Measurements from ENCODE around the gene PALLD.
"Not testable (repeated sequence)": the region's sequence is repeated elsewhere in the genome, so short reads cannot be mapped to it uniquely, and the experiment has no call there.

Gene PALLD

DNA sequence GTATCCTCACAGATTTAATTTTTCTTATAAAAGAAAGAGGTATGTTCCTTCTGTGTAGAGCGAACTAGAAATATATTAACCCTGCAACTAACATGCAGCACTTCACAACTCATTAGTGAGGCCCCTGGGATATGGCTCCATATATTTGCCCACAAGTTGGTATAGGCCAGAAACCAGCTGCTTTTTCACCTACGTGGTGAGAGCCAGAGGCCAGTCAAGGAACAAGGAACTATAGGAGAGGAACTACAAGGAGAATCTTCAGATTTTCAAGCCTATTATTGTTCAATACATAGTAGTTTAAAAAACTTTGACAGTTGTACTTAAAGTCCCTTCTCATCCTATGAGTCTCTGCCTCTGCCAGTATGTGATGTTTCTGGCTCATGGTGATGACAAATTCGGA, 307.3 kb downstream of the PALLD start:
- TF ChIP-seq, protein P1, sequence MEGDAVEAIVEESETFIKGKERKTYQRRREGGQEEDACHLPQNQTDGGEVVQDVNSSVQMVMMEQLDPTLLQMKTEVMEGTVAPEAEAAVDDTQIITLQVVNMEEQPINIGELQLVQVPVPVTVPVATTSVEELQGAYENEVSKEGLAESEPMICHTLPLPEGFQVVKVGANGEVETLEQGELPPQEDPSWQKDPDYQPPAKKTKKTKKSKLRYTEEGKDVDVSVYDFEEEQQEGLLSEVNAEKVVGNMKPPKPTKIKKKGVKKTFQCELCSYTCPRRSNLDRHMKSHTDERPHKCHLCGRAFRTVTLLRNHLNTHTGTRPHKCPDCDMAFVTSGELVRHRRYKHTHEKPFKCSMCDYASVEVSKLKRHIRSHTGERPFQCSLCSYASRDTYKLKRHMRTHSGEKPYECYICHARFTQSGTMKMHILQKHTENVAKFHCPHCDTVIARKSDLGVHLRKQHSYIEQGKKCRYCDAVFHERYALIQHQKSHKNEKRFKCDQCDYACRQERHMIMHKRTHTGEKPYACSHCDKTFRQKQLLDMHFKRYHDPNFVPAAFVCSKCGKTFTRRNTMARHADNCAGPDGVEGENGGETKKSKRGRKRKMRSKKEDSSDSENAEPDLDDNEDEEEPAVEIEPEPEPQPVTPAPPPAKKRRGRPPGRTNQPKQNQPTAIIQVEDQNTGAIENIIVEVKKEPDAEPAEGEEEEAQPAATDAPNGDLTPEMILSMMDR (IDR thresholded peaks at IDR 0.05; ENCODE audit: unreplicated experiment in 3 of 3) = no peak
- peaks cover 29% of the 10 kb centered on the region for H3K36me3 Mint-ChIP-seq (ENCODE audit: low read depth)

DNA sequence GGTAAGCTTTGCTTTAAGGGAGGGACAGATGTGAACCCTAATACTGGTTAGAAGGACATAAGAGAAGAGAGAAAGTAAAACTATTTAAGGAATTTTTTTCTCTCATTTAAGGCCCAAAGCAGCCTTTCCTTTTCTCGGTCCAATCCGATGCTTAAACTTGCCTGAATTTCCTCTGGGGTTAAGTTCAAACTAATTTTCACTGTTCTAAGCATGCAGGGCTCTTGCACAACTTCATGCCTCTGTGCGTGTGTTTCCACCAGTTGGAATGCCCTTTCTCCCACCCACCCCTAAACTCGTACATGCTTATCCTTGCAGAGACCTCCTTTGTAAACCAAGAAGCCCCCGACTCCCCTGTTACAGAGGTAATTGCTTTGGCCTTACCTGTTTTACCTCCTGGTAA, 308.5 kb downstream of the PALLD start:
- peaks cover 30% of the 10 kb centered on the region for H3K4me1 Mint-ChIP-seq
- no peak overlapping the region for H3K4me3 Mint-ChIP-seq

More for the DNA sequence above, 307.3 kb downstream of the PALLD start:
- Mint-ChIP-seq H3K4me3 (no peak overlapping the region), H3K4me1 (peaks cover 25% of the 10 kb centered on the region), H3K27me3 (ENCODE audit: low read depth) (no peaks in the 10 kb centered on the region), H3K9me3 (no peaks in the 10 kb centered on the region), H3K27ac (peak overlapping the region; percentile 67 to 91 (median 77))

DNA sequence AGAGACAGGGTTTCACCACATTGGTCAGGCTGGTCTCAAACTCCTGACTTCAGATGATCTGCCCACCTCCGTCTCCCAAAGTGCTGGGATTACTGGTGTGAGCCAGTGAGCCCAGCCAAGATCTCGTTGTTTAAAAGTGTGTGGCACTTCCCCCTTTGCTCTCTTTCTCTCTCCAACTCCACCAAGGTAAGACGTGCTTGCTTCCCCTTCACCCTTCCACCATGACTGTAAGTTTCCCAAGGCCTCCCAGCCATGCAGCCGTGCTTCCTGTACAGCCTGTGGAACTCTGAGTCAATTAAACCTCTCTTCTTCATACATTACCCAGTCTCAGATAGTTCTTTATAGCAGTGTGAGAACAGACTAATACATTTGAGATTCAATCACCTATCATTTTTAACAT, 309.4 kb downstream of the PALLD start:
- Mint-ChIP-seq H3K36me3 (ENCODE audit: low read depth) (peaks cover 37% of the 10 kb centered on the region), H3K4me1 (peaks cover 31% of the 10 kb centered on the region), H3K27ac (peak overlapping the region; percentile 1 to 62 (median 12))
- H3K9me3 Mint-ChIP-seq; H3K27me3 Mint-ChIP-seq (ENCODE audit: low read depth); H3K4me3 Mint-ChIP-seq: not testable (repeated sequence)

More for the DNA sequence above, 308.5 kb downstream of the PALLD start:
- Mint-ChIP-seq H3K36me3 (ENCODE audit: low read depth) (peaks cover 37% of the 10 kb centered on the region), H3K27me3 (ENCODE audit: low read depth) (no peaks in the 10 kb centered on the region), H3K9me3 (no peaks in the 10 kb centered on the region), H3K27ac (peak overlapping the region in 1 of 3 experiments; percentile 52)
- TF ChIP-seq, protein P1 (IDR thresholded peaks at IDR 0.05; ENCODE audit: unreplicated experiment in 3 of 3) = no peak

DNA sequence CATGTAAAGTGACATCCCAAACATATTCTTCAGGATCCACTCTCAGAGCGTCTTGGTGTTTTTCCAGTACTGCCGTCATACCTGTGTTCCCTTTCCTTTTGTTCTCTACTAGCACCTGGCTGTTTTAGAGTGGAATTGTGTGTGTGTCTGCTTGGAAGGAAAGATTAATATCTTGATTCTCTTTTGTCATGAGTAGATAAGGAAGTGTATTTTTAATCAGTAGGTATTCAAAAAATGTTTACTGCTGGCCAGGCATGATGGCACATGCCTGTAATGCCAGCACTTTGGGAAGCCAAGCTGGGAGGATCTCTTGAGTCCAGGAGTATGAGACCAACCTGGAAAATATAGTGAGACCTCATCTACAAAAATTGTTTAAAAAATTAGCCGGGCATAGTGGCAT, 314.4 kb downstream of the PALLD start:
- H3K27ac Mint-ChIP-seq = peak overlapping the region; percentile 0 to 85 (median 37)
- H3K4me1 Mint-ChIP-seq = peaks cover 57% of the 10 kb centered on the region
- H3K36me3 Mint-ChIP-seq (ENCODE audit: low read depth) = peaks cover 25% of the 10 kb centered on the region
- H3K9me3 Mint-ChIP-seq = no peaks in the 10 kb centered on the region
- no peak overlapping the region for H3K4me3 Mint-ChIP-seq
- TF ChIP-seq, protein P1 (IDR thresholded peaks at IDR 0.05; ENCODE audit: unreplicated experiment in 3 of 3) = no peak
- H3K27me3 Mint-ChIP-seq (ENCODE audit: low read depth) = no peaks in the 10 kb centered on the region

DNA sequence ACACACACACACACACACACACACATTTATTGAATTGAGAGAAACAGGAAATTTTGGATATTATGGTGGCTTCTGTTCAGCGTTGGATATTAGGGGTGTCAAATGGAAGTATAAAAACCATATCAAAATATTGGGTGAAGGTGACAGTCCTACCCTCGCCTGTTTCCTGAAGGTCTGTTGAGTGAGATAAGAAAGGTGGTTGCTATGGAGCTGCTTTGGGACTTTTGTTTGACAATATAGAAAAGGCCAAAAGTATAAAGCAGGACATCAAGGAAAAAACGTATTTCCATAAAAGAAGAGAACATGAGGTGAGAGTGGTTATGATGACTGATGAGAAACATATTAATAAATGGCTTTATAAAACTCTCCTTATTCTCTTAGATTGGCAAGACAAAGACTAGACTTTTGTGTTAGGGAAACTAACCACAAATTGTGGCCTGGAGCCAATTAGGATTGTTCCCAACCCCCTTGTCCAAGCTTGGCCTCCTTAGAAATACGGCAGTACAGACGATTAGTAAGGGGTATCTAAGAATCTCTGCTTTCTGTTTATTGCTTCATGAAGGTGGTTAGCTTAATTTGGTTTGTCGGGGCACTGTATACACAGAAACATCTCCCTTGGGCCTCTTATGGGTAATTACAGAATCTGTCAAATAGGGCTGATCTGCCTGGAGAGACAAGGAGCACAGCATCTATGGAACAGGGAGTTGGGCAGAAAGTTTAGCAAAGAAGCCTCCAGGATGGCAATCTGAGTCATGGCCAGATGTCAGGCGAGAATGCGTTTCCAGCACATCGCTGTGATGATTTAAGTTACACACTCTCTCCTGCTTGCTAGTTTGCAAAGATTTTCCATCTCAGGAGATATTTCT, 315.2 kb downstream of the PALLD start:
- Mint-ChIP-seq H3K4me3 (no peak overlapping the region), H3K27ac (peak overlapping the region; percentile 8 to 85 (median 83)), H3K36me3 (ENCODE audit: low read depth) (peaks cover 17% of the 10 kb centered on the region), H3K4me1 (peaks cover 61% of the 10 kb centered on the region), H3K9me3 (no peaks in the 10 kb centered on the region), H3K27me3 (ENCODE audit: low read depth) (no peaks in the 10 kb centered on the region)
- TF ChIP-seq, protein P1 (IDR thresholded peaks at IDR 0.05; ENCODE audit: unreplicated experiment in 3 of 3) = no peak

DNA sequence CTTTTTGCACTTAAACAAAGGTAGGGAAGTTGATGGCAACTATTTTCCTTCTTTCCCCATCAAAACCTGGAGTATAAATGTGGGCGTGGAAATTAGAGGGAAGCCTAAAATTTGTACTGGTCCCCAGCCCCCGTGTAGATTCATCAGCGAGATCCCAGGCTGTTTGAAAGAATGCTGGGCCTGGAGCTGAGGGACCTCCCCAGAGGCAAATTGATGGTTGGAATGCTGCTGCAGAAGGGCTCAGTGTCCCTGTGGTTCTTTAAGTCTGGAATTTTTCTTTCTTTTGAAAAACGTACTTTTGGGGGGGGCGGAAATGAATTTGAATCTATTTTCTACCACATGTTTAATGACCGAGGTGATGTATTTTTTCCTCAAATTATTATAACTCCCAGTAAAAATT, 316.0 kb downstream of the PALLD start:
- H3K27me3 Mint-ChIP-seq (ENCODE audit: low read depth) = no peaks in the 10 kb centered on the region
- no peaks in the 10 kb centered on the region for H3K9me3 Mint-ChIP-seq
- peak overlapping the region; percentile 8 to 85 (median 83) for H3K27ac Mint-ChIP-seq
- TF ChIP-seq, protein P1 (IDR thresholded peaks at IDR 0.05; ENCODE audit: unreplicated experiment in 3 of 3) = no peak
- H3K4me3 Mint-ChIP-seq = no peak overlapping the region
- peaks cover 15% of the 10 kb centered on the region for H3K36me3 Mint-ChIP-seq (ENCODE audit: low read depth)
- H3K4me1 Mint-ChIP-seq = peaks cover 69% of the 10 kb centered on the region

Measured in nephron (organoid).